ENCODE measurements around the gene HLCS. TPM values are rescaled to one million over a fixed set of nuclear protein-coding genes. Genes with fewer than 3 reads are reported as not detected.

Gene HLCS
- total and polyA plus RNA-seq, 2 of the 4 experiments (the other 2 are of a cell fraction), result 10.6 to 21.0 TPM

DNA sequence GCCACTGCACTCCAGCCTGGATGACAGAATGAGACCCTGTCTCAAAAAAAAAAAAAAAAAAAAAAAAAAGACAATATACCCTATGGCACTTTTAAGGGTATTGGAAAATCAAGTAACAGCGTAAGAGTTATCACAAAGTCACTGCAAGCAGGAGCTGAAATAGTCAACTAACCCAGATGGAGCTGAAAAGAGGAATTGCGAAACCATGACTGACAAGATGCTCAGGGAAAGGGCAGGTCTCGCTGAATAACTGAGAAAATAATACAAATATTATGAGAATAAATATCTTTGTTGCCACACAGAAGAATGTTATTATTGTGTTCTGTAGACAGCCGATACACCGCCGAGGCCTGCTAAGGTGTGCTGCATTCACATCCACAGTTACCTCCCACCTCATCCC, 17.8 kb downstream of the HLCS start:
- Histone ChIP-seq H2BK20ac (ENCODE audit: low read depth, low read length) (no peak overlapping the region), H3K56ac (ENCODE audit: extremely low read depth, insufficient read depth, low read length) (no peak overlapping the region), H3K36me3 (ENCODE audit: control insufficient read depth, insufficient read depth, low read length) (peaks cover 7% of the 10 kb centered on the region; the same call in 1 of the 2 replicates), H2BK15ac (ENCODE audit: low read depth, low read length) (no peak overlapping the region), H3K27me3 (ENCODE audit: control insufficient read depth, insufficient read depth, low read length) (no peaks in the 10 kb centered on the region), H3K9ac (ENCODE audit: low read depth, low read length) (no peak overlapping the region), H2AK5ac (ENCODE audit: low read depth, low read length) (no peak overlapping the region), H4K5ac (ENCODE audit: low read depth, low read length) (no peak overlapping the region), H4K20me1 (ENCODE audit: insufficient read depth, low read length) (no peaks in the 10 kb centered on the region), H2AK9ac (replicated peaks; ENCODE audit: low read depth, low read length, poor library complexity) (no peak overlapping the region), H3K18ac (ENCODE audit: low read depth, low read length) (no peak overlapping the region), H3K4ac (ENCODE audit: low read depth, low read length) (no peak overlapping the region), H3K4me1 (ENCODE audit: control insufficient read depth, insufficient read depth, low read length) (peaks cover 3% of the 10 kb centered on the region), H4K8ac (ENCODE audit: low read depth in 2 of 2, low read length in 2 of 2) (no peak overlapping the region), H3K23ac (ENCODE audit: low read depth, low read length) (no peak overlapping the region), H2BK5ac (ENCODE audit: low read depth, low read length, poor library complexity, severe bottlenecking) (no peak overlapping the region), H3K4me2 (ENCODE audit: low read depth, low read length) (no peak overlapping the region), H2BK120ac (ENCODE audit: low read depth, low read length) (no peak overlapping the region), H2AFZ (replicated peaks; ENCODE audit: low read length, poor library complexity) (no peak overlapping the region), H3K4me3 (ENCODE audit: insufficient read depth, low read depth, low read length) (no peak overlapping the region), H3K14ac (replicated peaks; ENCODE audit: low read depth, low read length) (no peak overlapping the region), H3K79me1 (ENCODE audit: low read depth in 1 of 2, low read length in 2 of 2) (peaks cover 0 to 7% of the 10 kb centered on the region in 2 experiments; a peak in 3 of 4 replicates), H4K91ac (ENCODE audit: insufficient read depth, low read depth, low read length) (no peak overlapping the region), H3K9me3 (ENCODE audit: control insufficient read depth, insufficient read depth, low read length) (no peaks in the 10 kb centered on the region; the same call in 1 of the 2 replicates), H3K27ac (ENCODE audit: insufficient read depth, low read length) (no peak overlapping the region), H3K9me1 (ENCODE audit: insufficient read depth, low read length) (peaks cover 13% of the 10 kb centered on the region)
- dilution Hi-C loops (cut with HindIII; ENCODE audit: low sequenced_read_pairs, unreplicated experiment), result no loop called here
- BruUV-seq (replicated peaks), result no TSS peak
- intact Hi-C loops (cut with micrococcal nuclease), result no loop called here
- peak; percentile 42; the same call in 1 of the 2 replicates for ATAC-seq (ENCODE audit: low read depth)
- CTCF ChIA-PET, result interaction anchor here (0.6 kb wide), 1 partner anchor 109 kb away, joined by 7 read pairs; no protein-coding TSS in a partner anchor
- TF ChIP-seq USF2 (IDR thresholded peaks at IDR 0.05; ENCODE audit: low read depth, low read length), result no peak
- no peak for TF ChIP-seq CHD1 (IDR thresholded peaks at IDR 0.05; ENCODE audit: low read depth, low read length)
- TF ChIP-seq CEBPB (IDR thresholded peaks at IDR 0.05; ENCODE audit: low read depth, low read length), result peak; percentile 83
- no peak for TF ChIP-seq RFX5 (IDR thresholded peaks at IDR 0.05; ENCODE audit: low read depth, low read length)
- DNase-seq, result peak; percentile 39
- no CpG with 5 or more reads among the region's 6 CpGs for WGBS, 2 experiments (ENCODE audit: extremely low coverage in 2 of 2, insufficient read length in 1 of 2)
- POLR2A ChIA-PET (ENCODE audit: unreplicated experiment), result interaction anchor here (0.6 kb wide), 1 partner anchor 1466 kb away, joined by 3 read pairs; no protein-coding TSS in a partner anchor
- in situ Hi-C loops (cut with MboI; ENCODE audit: low sequenced_read_pairs), result no loop called here

Measured in IMR-90 (cell line).